ENCODE measurements around the gene ADGRV1.

DNA sequence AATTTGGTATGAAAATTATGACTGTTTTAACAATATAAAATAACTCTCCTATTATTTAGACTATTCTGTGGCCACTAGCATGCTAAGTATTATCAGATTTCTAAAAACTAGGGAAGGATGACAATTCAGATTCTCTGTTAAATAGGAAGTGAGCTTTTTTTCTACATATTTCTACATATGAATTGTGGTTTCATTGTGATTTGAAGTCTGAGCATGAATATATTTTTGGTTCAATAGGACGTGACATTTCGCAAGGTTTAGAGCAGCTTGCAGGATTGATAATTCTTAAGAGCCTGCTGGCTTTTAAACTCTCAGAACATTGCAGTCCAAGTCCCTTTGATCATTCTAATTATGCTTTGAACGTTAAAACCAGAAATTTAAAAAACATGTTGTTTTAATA lies 82.9 kb downstream of the ADGRV1 start:
- TF ChIP-seq FOXM1 (IDR thresholded peaks at IDR 0.05; ENCODE audit: borderline replicate concordance, low read depth) (no peak), YY1 (IDR thresholded peaks at IDR 0.05; ENCODE audit: low read depth) (no peak), TAF1 (IDR thresholded peaks at IDR 0.05; ENCODE audit: low read depth) (no peak), EGR1 (IDR thresholded peaks at IDR 0.05) (no peak), EP300 (IDR thresholded peaks at IDR 0.05; ENCODE audit: borderline replicate concordance) (no peak), TCF12 (IDR thresholded peaks at IDR 0.05; ENCODE audit: low read depth) (no peak), RAD21 (IDR thresholded peaks at IDR 0.05; ENCODE audit: low read depth) (no peak)
- TF ChIP-seq, protein P1, sequence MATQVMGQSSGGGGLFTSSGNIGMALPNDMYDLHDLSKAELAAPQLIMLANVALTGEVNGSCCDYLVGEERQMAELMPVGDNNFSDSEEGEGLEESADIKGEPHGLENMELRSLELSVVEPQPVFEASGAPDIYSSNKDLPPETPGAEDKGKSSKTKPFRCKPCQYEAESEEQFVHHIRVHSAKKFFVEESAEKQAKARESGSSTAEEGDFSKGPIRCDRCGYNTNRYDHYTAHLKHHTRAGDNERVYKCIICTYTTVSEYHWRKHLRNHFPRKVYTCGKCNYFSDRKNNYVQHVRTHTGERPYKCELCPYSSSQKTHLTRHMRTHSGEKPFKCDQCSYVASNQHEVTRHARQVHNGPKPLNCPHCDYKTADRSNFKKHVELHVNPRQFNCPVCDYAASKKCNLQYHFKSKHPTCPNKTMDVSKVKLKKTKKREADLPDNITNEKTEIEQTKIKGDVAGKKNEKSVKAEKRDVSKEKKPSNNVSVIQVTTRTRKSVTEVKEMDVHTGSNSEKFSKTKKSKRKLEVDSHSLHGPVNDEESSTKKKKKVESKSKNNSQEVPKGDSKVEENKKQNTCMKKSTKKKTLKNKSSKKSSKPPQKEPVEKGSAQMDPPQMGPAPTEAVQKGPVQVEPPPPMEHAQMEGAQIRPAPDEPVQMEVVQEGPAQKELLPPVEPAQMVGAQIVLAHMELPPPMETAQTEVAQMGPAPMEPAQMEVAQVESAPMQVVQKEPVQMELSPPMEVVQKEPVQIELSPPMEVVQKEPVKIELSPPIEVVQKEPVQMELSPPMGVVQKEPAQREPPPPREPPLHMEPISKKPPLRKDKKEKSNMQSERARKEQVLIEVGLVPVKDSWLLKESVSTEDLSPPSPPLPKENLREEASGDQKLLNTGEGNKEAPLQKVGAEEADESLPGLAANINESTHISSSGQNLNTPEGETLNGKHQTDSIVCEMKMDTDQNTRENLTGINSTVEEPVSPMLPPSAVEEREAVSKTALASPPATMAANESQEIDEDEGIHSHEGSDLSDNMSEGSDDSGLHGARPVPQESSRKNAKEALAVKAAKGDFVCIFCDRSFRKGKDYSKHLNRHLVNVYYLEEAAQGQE (IDR thresholded peaks at IDR 0.05; ENCODE audit: low read depth) = no peak
